GM18867 (cell line): ENCODE results near the gene FMO3.

Experiments used
- ATAC-seq: cut with Tn5 transposase; IDR thresholded peaks from one replicate; pipeline ENCODE4 v1.9.1; 2021; ENCODE audit warnings: mild to moderate bottlenecking, moderate library complexity; ENCODE audit not compliant: unreplicated experiment

The FMO3 gene

GRCh38 chr1:171155484-171155883 lies 64.8 kb downstream of the FMO3 start:
- ATAC-seq: no peak

GRCh38 chr1:171158096-171158495 lies 67.4 kb downstream of the FMO3 start:
- ATAC-seq: no peak

- no peak for ATAC-seq
Measured at GRCh38 chr1:171158551-171158950, 67.8 kb downstream of the FMO3 start.

GRCh38 chr1:171159148-171159547 lies 68.4 kb downstream of the FMO3 start:
- ATAC-seq: no peak

DNA sequence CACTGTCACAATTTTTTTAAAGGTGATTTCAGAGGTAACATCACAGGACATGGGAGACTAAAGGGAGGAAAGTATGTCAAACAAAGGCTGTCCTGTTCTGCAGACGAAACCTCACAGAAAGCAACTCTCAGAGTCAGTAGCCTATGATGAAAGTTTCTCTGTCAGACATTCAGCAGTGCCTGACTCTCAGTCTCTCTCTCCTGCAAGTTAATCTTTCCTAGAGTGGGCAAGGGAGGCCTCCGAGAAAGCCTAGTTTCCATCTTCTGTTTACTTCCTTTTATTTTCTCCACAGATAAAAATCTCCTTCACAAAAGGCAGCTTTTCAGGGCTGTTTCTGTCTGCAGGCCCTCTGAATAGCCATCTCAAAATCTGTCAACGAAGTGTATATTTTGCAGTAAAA lies 69.5 kb downstream of the FMO3 start:
- no peak for ATAC-seq

DNA sequence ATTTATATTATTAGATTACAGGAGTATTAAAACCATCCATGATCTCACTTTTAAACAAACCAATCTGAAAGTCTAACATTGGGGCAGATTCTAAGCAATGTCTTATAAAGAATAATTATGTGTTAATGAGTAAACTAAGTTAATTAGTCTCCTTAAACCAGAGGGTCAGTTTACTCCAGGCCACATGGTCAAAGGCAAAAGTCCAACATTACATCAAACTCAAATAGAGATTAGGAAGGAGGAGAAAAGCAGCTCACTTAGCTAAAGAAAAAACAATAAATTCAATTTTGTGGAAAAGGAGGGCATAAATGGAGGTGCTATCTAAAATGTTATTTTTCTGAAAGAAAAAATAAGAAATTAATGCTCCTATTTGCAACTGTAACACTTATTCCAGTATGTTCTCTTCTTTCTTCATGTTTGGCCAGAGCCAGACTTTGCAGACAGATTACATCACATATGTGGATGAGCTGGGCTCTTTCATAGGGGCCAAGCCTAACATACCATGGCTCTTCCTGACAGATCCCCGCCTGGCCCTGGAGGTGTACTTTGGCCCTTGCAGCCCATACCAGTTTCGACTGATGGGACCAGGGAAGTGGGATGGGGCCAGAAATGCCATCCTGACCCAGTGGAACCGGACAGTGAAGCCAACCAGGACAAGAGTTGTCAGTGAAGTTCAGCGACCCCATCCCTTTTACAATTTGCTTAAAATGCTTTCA lies 70.1 kb downstream of the FMO3 start:
- ATAC-seq: no peak

DNA sequence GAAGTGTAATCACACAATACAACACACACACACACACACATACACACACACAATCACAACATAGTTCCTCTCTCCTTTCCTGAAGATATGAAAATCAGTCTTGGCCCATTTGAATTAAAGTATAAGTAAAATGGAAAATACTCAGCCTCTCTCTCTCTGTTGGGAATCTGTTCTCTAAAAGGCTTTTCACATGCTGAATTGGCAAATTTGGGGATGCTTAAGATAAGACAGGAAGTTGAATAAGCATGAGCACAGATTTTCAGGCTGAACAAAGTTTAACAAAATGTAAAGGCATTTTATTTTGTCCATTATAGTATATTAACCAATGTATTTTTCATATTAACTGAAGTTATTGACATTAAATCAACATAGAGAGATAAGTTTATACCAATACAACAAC lies 70.7 kb downstream of the FMO3 start:
- no peak for ATAC-seq

DNA sequence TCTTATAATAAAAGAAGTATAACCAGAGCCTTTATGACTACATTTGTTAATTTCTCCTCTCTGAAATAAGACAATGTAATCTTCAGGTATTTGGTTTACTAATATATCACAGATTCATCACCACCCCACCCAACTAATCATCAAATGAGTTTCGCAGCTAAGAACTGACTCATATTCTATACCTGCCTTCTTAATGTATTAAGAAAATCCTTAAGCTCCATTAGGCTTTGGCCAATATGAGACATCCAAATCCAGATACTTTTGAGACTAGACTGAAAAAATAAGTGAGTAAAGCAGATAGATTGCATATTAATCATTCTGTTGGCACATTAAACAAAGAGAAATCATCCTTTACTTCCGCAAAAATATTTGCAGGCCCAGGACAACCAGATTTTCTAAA lies 75.7 kb downstream of the FMO3 start:
- no peak for ATAC-seq
